ENCODE data around the gene PODXL. TPM values are rescaled to one million over a fixed set of nuclear protein-coding genes. Genes with fewer than 3 reads are reported as not detected.
A peak's percentile ranks its signal among the peaks of the same experiment; 100 is the strongest.

Gene PODXL
- total and polyA plus RNA-seq, 2 experiments from 2014 or later: 77.3 to 84.1 TPM

DNA sequence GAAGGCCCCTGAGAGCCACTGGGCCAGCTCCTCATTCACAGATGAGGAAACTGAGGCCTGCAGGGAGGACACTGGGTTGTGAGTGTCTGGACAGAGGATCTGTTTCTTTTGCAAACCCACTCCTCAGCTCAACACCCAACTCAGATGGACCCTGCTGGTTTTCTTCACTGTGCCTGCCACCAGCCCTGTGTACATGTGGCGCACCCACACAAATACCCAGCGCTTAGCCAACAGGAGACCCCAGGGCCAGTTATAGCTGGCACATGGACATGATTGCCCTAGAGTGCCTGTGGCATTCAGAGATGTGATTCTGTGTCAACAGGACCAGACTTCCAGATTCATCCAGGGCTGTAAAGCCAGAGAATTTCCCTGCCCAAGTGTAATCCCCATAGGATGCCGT lies 12.4 kb downstream of the PODXL start:
- no peaks in the 10 kb centered on the region for H3K36me3 ChIP-seq (replicated peaks; ENCODE audit: insufficient read depth, low read depth)
- no peak overlapping the region for H2AFZ ChIP-seq
- H4K20me1 ChIP-seq (ENCODE audit: insufficient read depth, poor library complexity, severe bottlenecking): no peaks in the 10 kb centered on the region
- 88% methylated on average over 3 of the region's 3 CpGs for WGBS (ENCODE audit: low lambda C conversion rate, missing lambda C conversion rate)
- H3K27ac ChIP-seq: no peak overlapping the region
- TF ChIP-seq EZH2 (IDR thresholded peaks at IDR 0.05; ENCODE audit: borderline replicate concordance) (no peak), CTCF (IDR thresholded peaks at IDR 0.05; ENCODE audit: poor library complexity) (no peak), EZH2phosphoT487 (IDR thresholded peaks at IDR 0.05; ENCODE audit: low read depth, severe bottlenecking, unreplicated experiment) (no peak)
- peaks cover 34% of the 10 kb centered on the region for H3K79me2 ChIP-seq
- H3K4me2 ChIP-seq: no peak overlapping the region
- no peaks in the 10 kb centered on the region for H3K27me3 ChIP-seq
- H3K9me2 ChIP-seq (replicated peaks; ENCODE audit: insufficient read depth): no peaks in the 10 kb centered on the region
- no peak for DNase-seq (ENCODE audit: low spot score)
- no peaks in the 10 kb centered on the region for H3K9me3 ChIP-seq (ENCODE audit: low read depth)
- peaks cover 5% of the 10 kb centered on the region for H3K4me1 ChIP-seq (ENCODE audit: insufficient read depth)
- no peak overlapping the region for H3K4me3 ChIP-seq

DNA sequence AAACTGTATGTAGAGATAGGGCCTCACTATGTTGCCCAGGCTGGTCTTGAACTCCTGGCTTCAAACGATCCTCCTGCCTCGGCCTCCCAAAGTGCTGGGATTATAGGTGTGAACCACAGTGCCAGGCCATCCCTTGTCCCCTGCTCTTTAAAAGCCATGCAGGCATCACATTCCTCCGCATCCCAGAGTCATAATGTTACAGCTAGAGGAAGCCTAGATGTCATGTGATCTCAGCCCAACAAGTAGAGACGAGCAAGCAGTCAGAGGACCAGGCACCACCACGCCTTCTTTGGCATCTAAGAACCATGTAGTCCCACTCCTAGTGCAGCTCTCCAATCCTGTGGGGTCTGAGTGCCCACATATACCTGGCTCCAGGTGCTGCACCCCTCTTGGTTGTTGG lies 13.1 kb downstream of the PODXL start:
- Histone ChIP-seq H3K79me2 (peaks cover 33% of the 10 kb centered on the region), H3K9me3 (ENCODE audit: low read depth) (no peaks in the 10 kb centered on the region), H2AFZ (no peak overlapping the region), H3K27ac (no peak overlapping the region), H3K36me3 (replicated peaks; ENCODE audit: insufficient read depth, low read depth) (no peaks in the 10 kb centered on the region), H3K4me1 (ENCODE audit: insufficient read depth) (peaks cover 12% of the 10 kb centered on the region), H3K27me3 (no peaks in the 10 kb centered on the region), H3K4me2 (no peak overlapping the region), H3K4me3 (no peak overlapping the region), H3K9me2 (replicated peaks; ENCODE audit: insufficient read depth) (no peaks in the 10 kb centered on the region), H4K20me1 (ENCODE audit: insufficient read depth, poor library complexity, severe bottlenecking) (no peaks in the 10 kb centered on the region)
- no peak for DNase-seq (ENCODE audit: low spot score)
- TF ChIP-seq EZH2 (IDR thresholded peaks at IDR 0.05; ENCODE audit: borderline replicate concordance) (no peak), CTCF (IDR thresholded peaks at IDR 0.05; ENCODE audit: poor library complexity) (no peak), EZH2phosphoT487 (IDR thresholded peaks at IDR 0.05; ENCODE audit: low read depth, severe bottlenecking, unreplicated experiment) (no peak)
- WGBS (ENCODE audit: low lambda C conversion rate, missing lambda C conversion rate): 90% methylated on average over 5 of the region's 5 CpGs

GRCh38 chr7:131540491-131541162 lies 15.8 kb downstream of the PODXL start:
- Histone ChIP-seq H3K4me3 (no peak overlapping the region), H3K4me2 (no peak overlapping the region), H3K27ac (peak overlapping the region; percentile 30), H3K79me2 (peaks cover 28% of the 10 kb centered on the region), H2AFZ (no peak overlapping the region), H4K20me1 (ENCODE audit: insufficient read depth, poor library complexity, severe bottlenecking) (no peaks in the 10 kb centered on the region), H3K36me3 (replicated peaks; ENCODE audit: insufficient read depth, low read depth) (no peaks in the 10 kb centered on the region), H3K27me3 (no peaks in the 10 kb centered on the region), H3K9me3 (ENCODE audit: low read depth) (no peaks in the 10 kb centered on the region), H3K4me1 (ENCODE audit: insufficient read depth) (peaks cover 15% of the 10 kb centered on the region), H3K9me2 (replicated peaks; ENCODE audit: insufficient read depth) (no peaks in the 10 kb centered on the region)
- WGBS (ENCODE audit: low lambda C conversion rate, missing lambda C conversion rate): 58% methylated on average over 18 of the region's 18 CpGs
- DNase-seq (ENCODE audit: low spot score): no peak
- TF ChIP-seq CTCF (IDR thresholded peaks at IDR 0.05; ENCODE audit: poor library complexity) (peak; percentile 11), EZH2 (IDR thresholded peaks at IDR 0.05; ENCODE audit: borderline replicate concordance) (no peak), EZH2phosphoT487 (IDR thresholded peaks at IDR 0.05; ENCODE audit: low read depth, severe bottlenecking, unreplicated experiment) (no peak)
